ENCODE measurements around the gene DPYD.

DPYD gene

GRCh38 chr1:97727029-97727428 is 193.8 kb downstream of the DPYD start:
- no peaks in the 10 kb centered on the region for H4K20me1 ChIP-seq (ENCODE audit: low read depth, low read length)
- H3K4me2 ChIP-seq (ENCODE audit: low read depth, low read length, poor library complexity, severe bottlenecking) = no peak overlapping the region
- no peak overlapping the region for H3K27ac ChIP-seq (ENCODE audit: low read depth, low read length)
- no peak overlapping the region for H2AFZ ChIP-seq (ENCODE audit: low read depth, low read length, severe bottlenecking)
- H3K4me3 ChIP-seq (ENCODE audit: insufficient read depth, low read length, poor library complexity, severe bottlenecking) = no peak overlapping the region
- H3K36me3 ChIP-seq (ENCODE audit: low read length) = no peaks in the 10 kb centered on the region
- H3K9ac ChIP-seq (ENCODE audit: low read length) = no peak overlapping the region
- H3K9me2 ChIP-seq (replicated peaks; ENCODE audit: insufficient read depth, low read length) = no peaks in the 10 kb centered on the region
- H3K27me3 ChIP-seq (ENCODE audit: low read length) = no peaks in the 10 kb centered on the region
- no peak for TF ChIP-seq EZH2phosphoT487 (conservative IDR thresholded peaks at IDR 0.05; ENCODE audit: low read length)
- no peak for TF ChIP-seq CTCF (IDR thresholded peaks at IDR 0.05; ENCODE audit: insufficient read depth, low read length, poor library complexity, severe bottlenecking)
- no peaks in the 10 kb centered on the region for H3K9me3 ChIP-seq (ENCODE audit: insufficient read depth, low read length)
- no peaks in the 10 kb centered on the region for H3K79me2 ChIP-seq (ENCODE audit: insufficient read depth, low read length)
- H3F3A ChIP-seq (ENCODE audit: insufficient read depth) = no peaks in the 10 kb centered on the region; the same call in 1 of the 2 replicates

GRCh38 chr1:97726386-97726785 is 194.4 kb downstream of the DPYD start:
- Histone ChIP-seq H3K9me3 (ENCODE audit: insufficient read depth, low read length) (no peaks in the 10 kb centered on the region), H4K20me1 (ENCODE audit: low read depth, low read length) (no peaks in the 10 kb centered on the region), H3K4me2 (ENCODE audit: low read depth, low read length, poor library complexity, severe bottlenecking) (no peak overlapping the region), H3K4me3 (ENCODE audit: insufficient read depth, low read length, poor library complexity, severe bottlenecking) (no peak overlapping the region), H3K27ac (ENCODE audit: low read depth, low read length) (no peak overlapping the region), H2AFZ (ENCODE audit: low read depth, low read length, severe bottlenecking) (no peak overlapping the region), H3K79me2 (ENCODE audit: insufficient read depth, low read length) (no peaks in the 10 kb centered on the region), H3K9me2 (replicated peaks; ENCODE audit: insufficient read depth, low read length) (no peaks in the 10 kb centered on the region), H3K9ac (ENCODE audit: low read length) (no peak overlapping the region), H3K36me3 (ENCODE audit: low read length) (no peaks in the 10 kb centered on the region), H3F3A (ENCODE audit: insufficient read depth) (no peaks in the 10 kb centered on the region; the same call in 1 of the 2 replicates), H3K27me3 (ENCODE audit: low read length) (no peaks in the 10 kb centered on the region)
- TF ChIP-seq CTCF (IDR thresholded peaks at IDR 0.05; ENCODE audit: insufficient read depth, low read length, poor library complexity, severe bottlenecking) (no peak), EZH2phosphoT487 (conservative IDR thresholded peaks at IDR 0.05; ENCODE audit: low read length) (no peak)

DNA sequence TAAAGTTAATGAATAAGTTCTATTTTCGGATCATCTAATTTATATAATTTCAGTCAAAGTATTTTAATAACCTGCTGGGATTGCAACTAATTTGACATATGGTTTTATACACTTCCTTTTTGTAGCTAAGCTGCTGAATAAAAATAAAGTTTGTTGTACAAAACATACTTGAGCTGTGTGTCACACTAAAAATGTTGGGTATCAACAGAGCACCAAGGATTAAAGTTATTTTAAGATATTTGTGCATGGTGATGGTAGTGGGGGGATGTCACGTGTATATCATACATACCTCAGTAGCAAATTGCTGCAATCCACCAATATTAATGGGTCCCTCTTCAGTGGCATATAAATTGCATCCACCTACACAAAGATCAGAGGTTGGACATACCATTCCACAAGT is 199.6 kb downstream of the DPYD start:
- Histone ChIP-seq H3K4me2 (ENCODE audit: low read depth, low read length, poor library complexity, severe bottlenecking) (no peak overlapping the region), H3K36me3 (ENCODE audit: low read length) (no peaks in the 10 kb centered on the region), H3K79me2 (ENCODE audit: insufficient read depth, low read length) (no peaks in the 10 kb centered on the region), H3F3A (ENCODE audit: insufficient read depth) (no peaks in the 10 kb centered on the region), H3K9me3 (ENCODE audit: insufficient read depth, low read length) (no peaks in the 10 kb centered on the region), H3K4me3 (ENCODE audit: insufficient read depth, low read length, poor library complexity, severe bottlenecking) (no peak overlapping the region), H3K9ac (ENCODE audit: low read length) (no peak overlapping the region), H3K27ac (ENCODE audit: low read depth, low read length) (no peak overlapping the region), H3K9me2 (replicated peaks; ENCODE audit: insufficient read depth, low read length) (no peaks in the 10 kb centered on the region), H2AFZ (ENCODE audit: low read depth, low read length, severe bottlenecking) (no peak overlapping the region), H4K20me1 (ENCODE audit: low read depth, low read length) (no peaks in the 10 kb centered on the region), H3K27me3 (ENCODE audit: low read length) (no peaks in the 10 kb centered on the region)
- TF ChIP-seq EZH2phosphoT487 (conservative IDR thresholded peaks at IDR 0.05; ENCODE audit: low read length) (no peak), CTCF (IDR thresholded peaks at IDR 0.05; ENCODE audit: insufficient read depth, low read length, poor library complexity, severe bottlenecking) (no peak)

Data from SU-DHL-6 (cell line).